Measurements from ENCODE around the gene AMELY.

- TF ChIP-seq CTCF (IDR thresholded peaks at IDR 0.05) (no peak), POLR2A (IDR thresholded peaks at IDR 0.05) (no peak)
These were observed 2.4 kb downstream of the AMELY start for GRCh38 chrY:6909118-6909521.
